C4-2B (cell line): Measurements from ENCODE around the gene KLHL17.

Experiments used
- CTCF ChIP-seq: fragments of 450-650 bp; conservative IDR thresholded peaks from 2 replicates; pipeline ENCODE4 v1.5.1; 2017; ENCODE audit warnings: mild to moderate bottlenecking
- ZFX ChIP-seq: fragments of 450-650 bp; IDR thresholded peaks from 2 replicates; pipeline ENCODE4 v1.6.1; 2017

GRCh38 chr1:998995-999724 is 38.8 kb downstream of the KLHL17 start:
- TF ChIP-seq CTCF (no peak; the same call in 1 of the 2 replicates), ZFX (0 out of 2 replicates have a peak, but pooled peaks have one; percentile 31)
